ENCODE measurements around the gene GPC2.
A peak's percentile ranks its signal among the peaks of the same experiment; 100 is the strongest.
"Not testable (repeated sequence)": the region's sequence is repeated elsewhere in the genome, so short reads cannot be mapped to it uniquely, and the experiment has no call there.

GPC2 gene

GRCh38 chr7:100148559-100149328 lies 28.4 kb downstream of the GPC2 start, which contains the start of gene LAMTOR4:
LAMTOR4 (plus strand) TSS chr7:100148918; CDS start chr7:100148973, 55 bp downstream.
- peak; percentile 81 to 100 (median 97) for DNase-seq

- DNase-seq, result no peak
Measured at GRCh38 chr7:100148225-100148558, 29.0 kb downstream of the GPC2 start.

- no peak for DNase-seq
Measured at GRCh38 chr7:100147278-100147677, 29.9 kb downstream of the GPC2 start.

- DNase-seq, result not testable (repeated sequence)
Measured at GRCh38 chr7:100146350-100146749, 30.8 kb downstream of the GPC2 start.

GRCh38 chr7:100142461-100142860 lies 34.7 kb downstream of the GPC2 start:
- no peak for DNase-seq

GRCh38 chr7:100141555-100141949 lies 35.6 kb downstream of the GPC2 start:
- DNase-seq, result no peak

GRCh38 chr7:100137851-100138760 lies 39.1 kb downstream of the GPC2 start:
- DNase-seq, result no peak

- DNase-seq, result peak in 7 of 14 donors; percentile 5 to 25 (median 16)
Measured at GRCh38 chr7:100132697-100133151, 44.5 kb downstream of the GPC2 start.

GRCh38 chr7:100132126-100132525 lies 45.1 kb downstream of the GPC2 start:
- no peak for DNase-seq

- peak in 12 of 14 donors; percentile 10 to 78 (median 44) for DNase-seq
Measured at GRCh38 chr7:100130608-100131453, 46.4 kb downstream of the GPC2 start.

- DNase-seq, result not testable (repeated sequence)
Measured at GRCh38 chr7:100130220-100130607, 47.0 kb downstream of the GPC2 start.

- no peak for DNase-seq
Measured at GRCh38 chr7:100128637-100128963, 48.6 kb downstream of the GPC2 start.

- peak in 2 of 14 donors; percentile 14 to 45 for DNase-seq
Measured at GRCh38 chr7:100127866-100128636, 49.1 kb downstream of the GPC2 start.

- DNase-seq, result peak; percentile 56 to 92 (median 82)
Measured at GRCh38 chr7:100126931-100127865, 50.0 kb downstream of the GPC2 start, which contains the start of gene MBLAC1. MBLAC1 (plus strand) TSS chr7:100126967; CDS start chr7:100127396, 429 bp downstream.

- DNase-seq, result peak in 1 of 14 donors; percentile 80
Measured at GRCh38 chr7:100126239-100126930, 50.8 kb downstream of the GPC2 start.

- DNase-seq, result no peak
Measured at GRCh38 chr7:100124301-100125230, 52.6 kb downstream of the GPC2 start.

- no peak for DNase-seq
Measured at GRCh38 chr7:100122568-100122967, 54.6 kb downstream of the GPC2 start.

GRCh38 chr7:100122067-100122466 lies 55.1 kb downstream of the GPC2 start:
- no peak for DNase-seq

GRCh38 chr7:100120733-100121036 lies 56.5 kb downstream of the GPC2 start:
- no peak for DNase-seq

Measured in C1 segment of cervical spinal cord (tissue), 14 donors.